HUES6 (cell line): ENCODE measurements around the gene CDK17.

Experiments used
- H3K27ac ChIP-seq: 2 replicates; pipeline ENCODE4 v1.7.0; 2013; ENCODE audit warnings: low read depth, mild to moderate bottlenecking, low read length, inconsistent platforms
- H3K27me3 ChIP-seq: 2 replicates; pipeline ENCODE4 v1.6.1; 2013; ENCODE audit warnings: low read length; ENCODE audit not compliant: control insufficient read depth, insufficient read depth
- H3K36me3 ChIP-seq: 2 replicates; pipeline ENCODE4 v1.6.1; 2013; ENCODE audit warnings: low read length; ENCODE audit not compliant: control insufficient read depth, insufficient read depth
- H3K4me1 ChIP-seq: 2 replicates; pipeline ENCODE4 v1.6.1; 2013; ENCODE audit warnings: low read length; ENCODE audit not compliant: control insufficient read depth, insufficient read depth
- H3K4me3 ChIP-seq: 2 replicates; pipeline ENCODE4 v1.5.1; 2013; ENCODE audit warnings: low read depth, low read length
- H3K9ac ChIP-seq: one replicate; pipeline ENCODE4 v1.6.1; 2013; ENCODE audit warnings: mild to moderate bottlenecking, low read length
- H3K9me3 ChIP-seq: 2 replicates; pipeline ENCODE4 v1.6.1; 2013; ENCODE audit warnings: low read depth, low read length; ENCODE audit not compliant: control insufficient read depth, insufficient read depth

The CDK17 gene

GRCh38 chr12:96246926-96247505 lies 153.2 kb downstream of the CDK17 start:
- Histone ChIP-seq H3K27me3 (no peaks in the 10 kb centered on the region), H3K36me3 (peaks cover 41% of the 10 kb centered on the region), H3K9ac (no peak overlapping the region), H3K27ac (no peak overlapping the region), H3K4me1 (no peaks in the 10 kb centered on the region), H3K9me3 (no peaks in the 10 kb centered on the region), H3K4me3 (no peak overlapping the region)

DNA sequence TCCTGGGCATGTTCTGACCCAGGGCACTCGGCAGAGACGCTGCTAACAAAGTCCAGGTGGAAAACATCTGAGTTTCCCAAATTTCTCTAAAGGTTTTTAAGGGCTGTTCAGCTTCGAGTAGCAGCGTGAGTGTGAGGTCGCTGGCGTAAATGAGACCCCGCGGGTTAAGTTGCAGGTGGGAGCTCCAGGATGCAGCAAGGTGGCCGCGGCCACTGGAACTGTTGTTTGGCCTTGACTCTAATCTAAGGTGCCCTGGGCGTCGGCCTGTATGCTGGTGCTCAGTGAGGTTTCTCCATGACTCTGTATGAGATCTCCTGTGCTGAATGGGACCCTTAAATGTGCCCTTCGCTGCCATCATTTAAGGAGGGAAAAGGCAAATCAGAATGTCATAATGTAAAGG lies 155.4 kb downstream of the CDK17 start:
- H3K9me3 ChIP-seq: no peaks in the 10 kb centered on the region
- H3K4me3 ChIP-seq: no peak overlapping the region
- H3K27me3 ChIP-seq: no peaks in the 10 kb centered on the region
- peaks cover 26% of the 10 kb centered on the region for H3K36me3 ChIP-seq
- H3K27ac ChIP-seq: no peak overlapping the region
- no peaks in the 10 kb centered on the region for H3K4me1 ChIP-seq
- H3K9ac ChIP-seq: no peak overlapping the region

DNA sequence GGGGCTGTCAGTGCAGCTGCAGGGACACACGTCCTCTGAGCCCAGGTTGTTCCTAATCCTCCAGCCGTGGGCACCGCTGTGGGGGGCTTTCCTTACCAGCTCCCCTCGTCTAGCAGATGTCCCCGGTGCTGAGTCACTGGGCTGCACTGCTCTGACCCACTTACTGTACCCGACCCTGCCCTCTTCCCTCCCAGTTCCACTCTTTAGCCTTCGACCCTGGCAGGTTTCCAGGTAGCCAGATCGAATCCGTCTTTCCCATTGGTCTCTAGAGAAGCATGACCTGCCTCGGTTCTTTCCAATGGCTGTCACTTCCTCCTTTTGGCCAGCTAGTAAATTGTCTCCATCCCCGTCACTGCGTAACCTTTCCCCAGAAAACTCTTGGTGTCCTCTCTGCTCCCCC lies 157.6 kb downstream of the CDK17 start:
- H3K9ac ChIP-seq: no peak overlapping the region
- no peak overlapping the region for H3K4me3 ChIP-seq
- H3K27ac ChIP-seq: no peak overlapping the region
- H3K9me3 ChIP-seq: no peaks in the 10 kb centered on the region
- H3K4me1 ChIP-seq: peaks cover 3% of the 10 kb centered on the region; the same call in 1 of the 2 replicates
- no peaks in the 10 kb centered on the region for H3K27me3 ChIP-seq
- peaks cover 13% of the 10 kb centered on the region for H3K36me3 ChIP-seq

DNA sequence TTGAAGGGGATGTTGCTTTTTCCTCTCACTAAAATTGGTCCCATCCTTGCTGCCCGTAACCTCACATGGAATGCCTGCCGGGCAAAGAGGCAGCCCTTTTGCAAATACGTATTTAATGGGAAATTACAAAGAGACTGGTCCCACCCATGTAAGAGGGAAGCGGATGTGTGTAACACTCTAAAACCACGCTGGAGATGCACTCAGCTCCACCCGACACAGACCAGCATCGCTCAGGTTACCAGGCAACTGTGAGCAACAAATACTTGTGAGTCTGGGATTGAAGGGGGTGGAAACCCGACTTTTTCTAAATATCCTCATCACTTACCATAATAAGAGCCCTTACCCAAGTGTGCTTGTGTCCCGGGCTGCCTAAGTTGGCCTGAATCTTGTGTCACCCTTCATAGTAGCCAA lies 158.4 kb downstream of the CDK17 start:
- no peak overlapping the region for H3K27ac ChIP-seq
- no peak overlapping the region for H3K4me3 ChIP-seq
- peaks cover 5% of the 10 kb centered on the region; the same call in 1 of the 2 replicates for H3K36me3 ChIP-seq
- no peaks in the 10 kb centered on the region for H3K9me3 ChIP-seq
- H3K9ac ChIP-seq: no peak overlapping the region
- peaks cover 3% of the 10 kb centered on the region; the same call in 1 of the 2 replicates for H3K4me1 ChIP-seq
- no peaks in the 10 kb centered on the region for H3K27me3 ChIP-seq

DNA sequence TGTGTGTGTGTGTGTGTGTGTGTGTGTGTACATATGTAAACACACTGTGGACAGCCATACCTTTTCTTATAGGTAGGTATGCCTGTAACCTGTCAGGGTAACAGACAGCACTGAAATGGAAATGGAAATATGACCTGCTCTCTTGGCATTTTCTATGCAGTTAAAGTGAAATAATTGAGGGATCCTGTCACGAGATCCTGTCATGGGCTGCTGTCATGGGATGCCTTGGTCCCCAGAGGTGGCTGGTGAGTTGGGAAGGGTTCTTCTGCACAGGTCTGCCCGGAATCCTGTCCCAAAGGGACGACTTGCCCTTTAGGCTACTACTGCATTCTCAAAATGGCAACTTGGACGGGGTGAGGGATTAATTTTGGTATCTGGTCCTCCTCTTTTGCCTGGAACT lies 158.8 kb downstream of the CDK17 start:
- Histone ChIP-seq H3K27ac (no peak overlapping the region), H3K36me3 (peaks cover under 1% of the 10 kb centered on the region; the same call in 1 of the 2 replicates), H3K4me1 (peaks cover 3% of the 10 kb centered on the region; the same call in 1 of the 2 replicates), H3K9me3 (no peaks in the 10 kb centered on the region), H3K4me3 (no peak overlapping the region), H3K9ac (no peak overlapping the region), H3K27me3 (no peaks in the 10 kb centered on the region)

GRCh38 chr12:96240656-96241055 lies 159.6 kb downstream of the CDK17 start:
- Histone ChIP-seq H3K4me3 (no peak overlapping the region), H3K9ac (no peak overlapping the region), H3K27ac (no peak overlapping the region), H3K27me3 (no peaks in the 10 kb centered on the region), H3K9me3 (no peaks in the 10 kb centered on the region), H3K36me3 (no peaks in the 10 kb centered on the region; the same call in 1 of the 2 replicates), H3K4me1 (peaks cover 3% of the 10 kb centered on the region; the same call in 1 of the 2 replicates)

GRCh38 chr12:96239711-96240635 lies 160.3 kb downstream of the CDK17 start:
- Histone ChIP-seq H3K27ac (no peak overlapping the region), H3K36me3 (no peaks in the 10 kb centered on the region; the same call in 1 of the 2 replicates), H3K27me3 (no peaks in the 10 kb centered on the region), H3K4me3 (no peak overlapping the region), H3K9me3 (no peaks in the 10 kb centered on the region), H3K4me1 (peaks cover 8% of the 10 kb centered on the region; the same call in 1 of the 2 replicates), H3K9ac (no peak overlapping the region)

- Histone ChIP-seq H3K36me3 (no peaks in the 10 kb centered on the region; the same call in 1 of the 2 replicates), H3K4me3 (no peak overlapping the region), H3K27ac (no peak overlapping the region), H3K4me1 (peaks cover 11% of the 10 kb centered on the region; the same call in 1 of the 2 replicates), H3K9ac (no peak overlapping the region), H3K9me3 (no peaks in the 10 kb centered on the region), H3K27me3 (no peaks in the 10 kb centered on the region)
Observed at GRCh38 chr12:96238336-96239047, 161.7 kb downstream of the CDK17 start.

- Histone ChIP-seq H3K9ac (no peak overlapping the region), H3K4me3 (no peak overlapping the region), H3K4me1 (peaks cover 11% of the 10 kb centered on the region; the same call in 1 of the 2 replicates), H3K36me3 (no peaks in the 10 kb centered on the region; the same call in 1 of the 2 replicates), H3K27ac (no peak overlapping the region), H3K27me3 (no peaks in the 10 kb centered on the region), H3K9me3 (no peaks in the 10 kb centered on the region)
Observed at GRCh38 chr12:96237465-96238077, 162.7 kb downstream of the CDK17 start.

- Histone ChIP-seq H3K27me3 (no peaks in the 10 kb centered on the region), H3K9me3 (no peaks in the 10 kb centered on the region), H3K9ac (no peak overlapping the region), H3K27ac (no peak overlapping the region), H3K36me3 (no peaks in the 10 kb centered on the region; the same call in 1 of the 2 replicates), H3K4me3 (no peak overlapping the region), H3K4me1 (peaks cover 11% of the 10 kb centered on the region; the same call in 1 of the 2 replicates)
Observed at GRCh38 chr12:96237035-96237434, 163.2 kb downstream of the CDK17 start.
